Measurements from ENCODE around the gene PIK3CG. TPM values are rescaled to one million over a fixed set of nuclear protein-coding genes. Genes with fewer than 3 reads are reported as not detected.
"Not testable (repeated sequence)": the region's sequence is repeated elsewhere in the genome, so short reads cannot be mapped to it uniquely, and the experiment has no call there.

PIK3CG gene
- polyA plus RNA-seq = 10 to 100 TPM; 21.3 to 65.0 (median 30.6) TPM

- Mint-ChIP-seq H3K36me3 (peaks cover 13 to 31% (median 21%) of the 10 kb centered on the region in 3 donors), H3K27ac (peak within 1 kb of the TSS; percentile 92 to 96 (median 94)), H3K9me3 (no peaks in the 10 kb centered on the region), H3K27me3 (ENCODE audit: low read depth in 3 of 3) (peaks cover 0 to 5% (median 0%) of the 10 kb centered on the region in 3 donors), H3K4me3 (peak within 1 kb of the TSS; percentile 92 to 97 (median 97)), H3K4me1 (peaks cover 85 to 87% of the 10 kb centered on the region in 2 donors)
- DNase-seq = peak; percentile 70 to 75 (median 74)
Observed at GRCh38 chr7:106865130-106866041, at the start of gene PIK3CG. TSS of gene PIK3CG (plus strand) at chr7:106865282. CDS start at chr7:106867562, 2,280 bp downstream.

GRCh38 chr7:106817098-106817497 is 48.0 kb upstream of the PIK3CG start:
- H3K9me3 Mint-ChIP-seq = no peaks in the 10 kb centered on the region
- no peaks in the 10 kb centered on the region for H3K36me3 Mint-ChIP-seq
- no peak overlapping the region for H3K27ac Mint-ChIP-seq

GRCh38 chr7:106818736-106819135 is 46.3 kb upstream of the PIK3CG start:
- Mint-ChIP-seq H3K4me3 (no peak overlapping the region), H3K4me1 (peaks cover 0 to 3% of the 10 kb centered on the region in 2 donors), H3K27ac (no peak overlapping the region), H3K27me3 (ENCODE audit: low read depth in 3 of 3) (no peaks in the 10 kb centered on the region), H3K36me3 (peaks cover 0 to 4% (median 0%) of the 10 kb centered on the region in 3 donors), H3K9me3 (no peaks in the 10 kb centered on the region)
- no peak for DNase-seq

More at GRCh38 chr7:106817098-106817497, 48.0 kb upstream of the PIK3CG start:
- H3K4me1 Mint-ChIP-seq = peaks cover 9 to 13% of the 10 kb centered on the region in 2 donors
- DNase-seq = no peak
- no peak overlapping the region for H3K4me3 Mint-ChIP-seq
- no peaks in the 10 kb centered on the region for H3K27me3 Mint-ChIP-seq (ENCODE audit: low read depth in 3 of 3)

GRCh38 chr7:106819546-106819945 is 45.5 kb upstream of the PIK3CG start:
- peaks cover 0 to 4% (median 0%) of the 10 kb centered on the region in 3 donors for H3K36me3 Mint-ChIP-seq
- no peak overlapping the region for H3K27ac Mint-ChIP-seq
- H3K4me1 Mint-ChIP-seq = no peaks in the 10 kb centered on the region
- H3K9me3 Mint-ChIP-seq = no peaks in the 10 kb centered on the region
- DNase-seq = no peak
- H3K4me3 Mint-ChIP-seq = no peak overlapping the region
- H3K27me3 Mint-ChIP-seq (ENCODE audit: low read depth in 3 of 3) = peaks cover 0 to 1% (median 0%) of the 10 kb centered on the region in 3 donors

- H3K27me3 Mint-ChIP-seq (ENCODE audit: low read depth in 3 of 3) = peaks cover 0 to 2% (median 0%) of the 10 kb centered on the region in 3 donors
Observed at GRCh38 chr7:106820321-106821217, 44.5 kb upstream of the PIK3CG start.

GRCh38 chr7:106823631-106824030 is 41.5 kb upstream of the PIK3CG start:
- Mint-ChIP-seq H3K9me3 (no peaks in the 10 kb centered on the region), H3K27ac (no peak overlapping the region), H3K27me3 (ENCODE audit: low read depth in 3 of 3) (peaks cover 0 to 2% (median 0%) of the 10 kb centered on the region in 3 donors)

More at GRCh38 chr7:106820321-106821217, 44.5 kb upstream of the PIK3CG start:
- Mint-ChIP-seq H3K9me3 (no peaks in the 10 kb centered on the region), H3K36me3 (peaks cover 0 to 4% (median 0%) of the 10 kb centered on the region in 3 donors), H3K27ac (no peak overlapping the region), H3K4me3 (no peak overlapping the region), H3K4me1 (no peaks in the 10 kb centered on the region)
- no peak for DNase-seq

GRCh38 chr7:106824458-106824857 is 40.6 kb upstream of the PIK3CG start:
- Mint-ChIP-seq H3K36me3 (peaks cover 0 to 4% (median 0%) of the 10 kb centered on the region in 3 donors), H3K27ac (no peak overlapping the region), H3K27me3 (ENCODE audit: low read depth in 3 of 3) (peaks cover 0 to 2% (median 0%) of the 10 kb centered on the region in 3 donors), H3K4me3 (no peak overlapping the region), H3K4me1 (no peaks in the 10 kb centered on the region), H3K9me3 (no peaks in the 10 kb centered on the region)
- DNase-seq = no peak

More at GRCh38 chr7:106823631-106824030, 41.5 kb upstream of the PIK3CG start:
- Mint-ChIP-seq H3K4me3 (no peak overlapping the region), H3K4me1 (no peaks in the 10 kb centered on the region), H3K36me3 (peaks cover 0 to 4% (median 0%) of the 10 kb centered on the region in 3 donors)
- DNase-seq = no peak

GRCh38 chr7:106827626-106828025 is 37.5 kb upstream of the PIK3CG start:
- peaks cover 0 to 1% (median 0%) of the 10 kb centered on the region in 6 donors for H3K9me3 Mint-ChIP-seq
- DNase-seq = no peak
- peaks cover 0 to 3% (median 1%) of the 10 kb centered on the region in 3 donors for H3K27me3 Mint-ChIP-seq (ENCODE audit: low read depth in 3 of 3)
- H3K4me3 Mint-ChIP-seq = no peak overlapping the region
- H3K4me1 Mint-ChIP-seq = no peaks in the 10 kb centered on the region
- H3K36me3 Mint-ChIP-seq = peaks cover 0 to 6% (median 0%) of the 10 kb centered on the region in 3 donors
- no peak overlapping the region for H3K27ac Mint-ChIP-seq

- H3K4me1 Mint-ChIP-seq = no peaks in the 10 kb centered on the region
- peaks cover 0 to 1% (median 0%) of the 10 kb centered on the region in 6 donors for H3K9me3 Mint-ChIP-seq
- peaks cover 0 to 3% (median 0%) of the 10 kb centered on the region in 3 donors for H3K36me3 Mint-ChIP-seq
- peaks cover 0 to 2% (median 1%) of the 10 kb centered on the region in 3 donors for H3K27me3 Mint-ChIP-seq (ENCODE audit: low read depth in 3 of 3)
- no peak overlapping the region for H3K4me3 Mint-ChIP-seq
- H3K27ac Mint-ChIP-seq = no peak overlapping the region
- no peak for DNase-seq
Observed at GRCh38 chr7:106829496-106829895, 35.6 kb upstream of the PIK3CG start.

GRCh38 chr7:106830896-106831295 is 34.2 kb upstream of the PIK3CG start:
- H3K27ac Mint-ChIP-seq; H3K9me3 Mint-ChIP-seq; H3K27me3 Mint-ChIP-seq (ENCODE audit: low read depth in 3 of 3); DNase-seq; H3K36me3 Mint-ChIP-seq; H3K4me3 Mint-ChIP-seq; H3K4me1 Mint-ChIP-seq: not testable (repeated sequence)

- H3K4me1 Mint-ChIP-seq = peaks cover 0 to 4% of the 10 kb centered on the region in 2 donors
- H3K27me3 Mint-ChIP-seq (ENCODE audit: low read depth in 3 of 3) = peaks cover 0 to 2% (median 0%) of the 10 kb centered on the region in 3 donors
- no peak overlapping the region for H3K27ac Mint-ChIP-seq
- H3K36me3 Mint-ChIP-seq = no peaks in the 10 kb centered on the region
- no peak overlapping the region for H3K4me3 Mint-ChIP-seq
- DNase-seq = no peak
- H3K9me3 Mint-ChIP-seq = peaks cover 0 to 2% (median 0%) of the 10 kb centered on the region in 6 donors
Observed at GRCh38 chr7:106836816-106837215, 28.3 kb upstream of the PIK3CG start.

GRCh38 chr7:106839511-106839910 is 25.6 kb upstream of the PIK3CG start:
- Mint-ChIP-seq H3K27ac (no peak overlapping the region), H3K4me3 (no peak overlapping the region), H3K9me3 (peaks cover 0 to 2% (median 0%) of the 10 kb centered on the region in 6 donors), H3K4me1 (peaks cover 0 to 4% of the 10 kb centered on the region in 2 donors), H3K27me3 (ENCODE audit: low read depth in 3 of 3) (peaks cover 0 to 5% (median 2%) of the 10 kb centered on the region in 3 donors), H3K36me3 (no peaks in the 10 kb centered on the region)
- no peak for DNase-seq

GRCh38 chr7:106840342-106840741 is 24.7 kb upstream of the PIK3CG start:
- Mint-ChIP-seq H3K4me3 (no peak overlapping the region), H3K4me1 (peaks cover 0 to 4% of the 10 kb centered on the region in 2 donors), H3K36me3 (no peaks in the 10 kb centered on the region), H3K27ac (no peak overlapping the region), H3K27me3 (ENCODE audit: low read depth in 3 of 3) (peaks cover 0 to 5% (median 2%) of the 10 kb centered on the region in 3 donors), H3K9me3 (peaks cover 0 to 2% (median 0%) of the 10 kb centered on the region in 6 donors)
- no peak for DNase-seq
